NB4 (cell line): ENCODE results near the gene SEMA4A.

Experiments
- CTCF ChIP-seq: IDR thresholded peaks from one replicate; pipeline ENCODE4 v1.5.1; 2012; ENCODE audit warnings: low read depth, low read length
- POLR2A ChIP-seq: IDR thresholded peaks from 2 replicates; pipeline ENCODE4 v1.6.1; 2011; ENCODE audit warnings: mild to moderate bottlenecking; ENCODE audit not compliant: insufficient read length; ENCODE audit errors: extremely low read depth

GRCh38 chr1:156194300-156194652, 40.9 kb downstream of the SEMA4A start:
- TF ChIP-seq CTCF (no peak), POLR2A (no peak)
